Fibroblast of skin of left quadriceps (primary cell): ENCODE results near the gene MFAP3L.

ENCODE experiments used
- DNase-seq, 2 experiments: peaks; one replicate each; pipeline ENCODE4 v3.0.0-alpha.2; 2013; ENCODE audit warnings: low read depth in 2 of 2

The MFAP3L gene

DNA sequence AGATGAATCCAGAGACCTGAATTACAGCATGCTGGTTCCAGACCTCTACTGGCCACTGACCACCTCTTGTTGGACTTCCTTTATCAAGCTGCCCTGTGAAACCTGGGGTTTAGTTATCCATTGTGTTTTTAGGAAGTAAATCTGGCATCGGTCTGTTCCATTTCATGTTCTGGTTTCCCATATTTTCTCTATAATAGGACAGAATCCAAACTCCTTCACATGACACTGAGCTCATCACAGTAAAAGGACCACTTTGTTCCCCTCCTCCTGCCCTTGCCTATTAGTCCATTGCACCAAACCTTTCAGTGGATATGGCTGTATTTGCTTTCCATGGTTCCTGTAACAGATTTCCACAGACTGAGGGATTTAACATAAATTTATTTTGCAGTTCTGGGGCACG, 4.0 kb downstream of the MFAP3L start:
- no peak for DNase-seq

GRCh38 chr4:170017252-170017651, 8.9 kb downstream of the MFAP3L start:
- DNase-seq = no peak

- no peak for DNase-seq
These were observed 10.9 kb downstream of the MFAP3L start for GRCh38 chr4:170015285-170015684.

DNA sequence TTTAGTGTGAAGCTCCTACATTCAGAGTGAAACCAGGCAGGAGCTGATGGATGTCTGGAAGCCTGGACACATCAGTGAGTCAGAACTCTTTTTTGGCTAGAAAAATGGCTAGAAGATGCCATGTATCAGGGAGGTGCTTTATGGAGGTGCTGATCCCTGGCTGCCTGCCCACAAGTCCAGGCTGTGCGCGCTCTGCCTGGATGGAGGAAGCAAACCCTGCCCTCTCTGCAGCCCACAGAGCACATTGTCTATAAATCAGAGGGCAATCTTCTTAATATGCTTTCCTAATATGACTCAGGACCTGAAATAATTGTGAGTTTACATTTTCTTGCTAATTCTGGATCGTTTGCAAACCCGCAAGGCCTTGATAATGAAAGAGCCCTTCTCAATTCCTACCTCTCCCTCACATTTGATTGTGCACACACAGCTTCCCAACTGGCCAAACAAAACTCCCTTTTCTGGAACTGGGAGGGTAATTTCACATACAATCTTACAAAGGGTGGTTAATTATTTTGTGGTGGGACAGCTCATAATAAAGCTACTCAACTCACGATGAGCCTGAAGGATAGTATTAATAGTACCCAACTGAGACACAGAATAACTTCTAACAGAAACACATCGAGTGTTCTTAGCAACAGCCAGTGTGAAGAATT, 11.7 kb downstream of the MFAP3L start:
- peak in 1 of 2 experiments; percentile 34 for DNase-seq

DNA sequence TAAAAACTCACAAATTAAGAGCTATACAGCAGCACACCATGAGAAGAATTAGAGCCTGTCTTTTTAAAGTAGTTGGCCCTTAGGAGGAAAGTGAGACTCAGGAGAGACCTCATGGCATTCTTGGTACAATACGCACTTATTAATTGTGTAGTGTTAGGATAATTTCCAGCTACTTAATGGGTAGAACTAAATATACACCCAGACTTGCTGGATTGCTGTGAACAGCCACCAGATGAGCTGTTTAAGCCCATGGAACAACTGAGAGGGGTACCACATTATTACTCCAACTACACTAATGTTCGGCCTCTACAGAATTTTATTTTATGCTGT, 13.6 kb downstream of the MFAP3L start:
- DNase-seq = no peak

DNA sequence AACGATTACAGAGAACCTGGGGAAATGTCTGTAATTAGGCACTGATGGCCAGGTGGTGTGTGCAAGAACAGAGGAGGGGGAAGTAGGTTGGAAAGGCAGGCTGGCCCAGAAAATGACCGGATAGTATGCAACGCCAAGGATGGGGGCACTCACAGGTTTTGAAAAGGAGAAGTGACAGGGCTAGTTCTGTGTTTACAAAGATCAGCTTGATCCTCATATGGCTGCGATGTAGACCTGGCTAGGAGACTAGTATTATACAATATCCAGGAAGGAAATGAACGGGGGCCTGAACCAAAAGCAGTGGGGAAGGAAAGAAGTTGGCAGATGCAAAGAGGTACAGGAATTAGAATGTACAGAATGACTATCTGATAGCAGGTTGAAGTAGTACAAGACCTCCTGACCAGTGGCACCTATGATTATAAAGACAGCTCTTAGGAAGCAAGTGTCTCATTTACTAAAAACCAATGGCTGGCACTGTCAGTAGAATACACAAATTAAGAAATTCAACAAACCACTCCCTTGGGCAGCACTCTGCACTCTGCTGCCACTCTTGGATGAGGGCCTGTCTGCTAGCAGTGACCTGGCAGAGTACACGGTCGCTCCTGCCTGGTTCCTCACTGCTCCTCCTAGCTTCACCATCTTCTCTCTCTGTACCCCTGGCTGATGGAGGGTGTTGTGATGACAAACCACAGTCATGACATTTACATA, 14.1 kb downstream of the MFAP3L start:
- no peak for DNase-seq

GRCh38 chr4:170009291-170009690, 16.9 kb downstream of the MFAP3L start:
- no peak for DNase-seq

DNA sequence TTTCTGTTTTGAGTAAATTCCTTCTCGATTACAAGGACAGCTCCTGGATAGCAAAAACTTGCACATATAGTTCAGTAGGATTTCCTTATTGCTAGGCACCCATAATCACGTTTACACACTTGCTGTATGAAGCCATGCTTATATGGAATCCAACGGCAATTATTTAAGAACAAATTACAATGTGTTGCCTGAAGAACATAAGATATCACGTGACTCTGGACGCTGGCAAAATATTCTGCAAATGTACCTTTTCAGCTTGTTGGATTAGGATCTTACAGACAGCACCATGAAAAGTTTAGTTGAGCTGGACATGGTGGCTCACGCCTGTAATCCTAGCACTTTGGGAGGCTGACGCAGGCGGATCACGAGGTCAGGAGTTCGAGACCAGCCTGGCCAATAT, 17.4 kb downstream of the MFAP3L start:
- DNase-seq = no peak

DNA sequence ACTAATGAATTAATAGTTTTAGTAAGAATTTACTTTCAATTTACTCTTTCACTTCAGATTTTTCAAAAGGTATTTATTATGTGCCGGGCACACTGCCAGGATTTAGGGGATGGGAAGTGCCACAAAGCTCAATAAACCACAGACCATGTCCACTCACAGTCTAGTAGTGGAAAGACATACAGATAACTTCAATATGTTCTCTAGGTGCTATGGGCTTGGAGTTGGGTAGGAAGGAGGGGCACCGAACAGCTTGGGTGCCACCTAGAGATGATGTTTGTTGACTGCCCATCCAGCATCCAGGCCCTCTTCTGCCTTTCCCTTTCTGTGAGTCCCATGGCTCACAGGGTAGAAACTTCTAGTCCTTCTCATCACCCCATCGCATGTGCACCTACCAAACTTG, 17.8 kb downstream of the MFAP3L start:
- no peak for DNase-seq

- no peak for DNase-seq
These were observed 19.1 kb downstream of the MFAP3L start for GRCh38 chr4:170007113-170007512.

- no peak for DNase-seq
These were observed 20.7 kb downstream of the MFAP3L start for GRCh38 chr4:170005472-170005871.

GRCh38 chr4:170004651-170005295, 21.4 kb downstream of the MFAP3L start:
- no peak for DNase-seq

- no peak for DNase-seq
These were observed 22.8 kb downstream of the MFAP3L start for GRCh38 chr4:170003071-170004070.

DNA sequence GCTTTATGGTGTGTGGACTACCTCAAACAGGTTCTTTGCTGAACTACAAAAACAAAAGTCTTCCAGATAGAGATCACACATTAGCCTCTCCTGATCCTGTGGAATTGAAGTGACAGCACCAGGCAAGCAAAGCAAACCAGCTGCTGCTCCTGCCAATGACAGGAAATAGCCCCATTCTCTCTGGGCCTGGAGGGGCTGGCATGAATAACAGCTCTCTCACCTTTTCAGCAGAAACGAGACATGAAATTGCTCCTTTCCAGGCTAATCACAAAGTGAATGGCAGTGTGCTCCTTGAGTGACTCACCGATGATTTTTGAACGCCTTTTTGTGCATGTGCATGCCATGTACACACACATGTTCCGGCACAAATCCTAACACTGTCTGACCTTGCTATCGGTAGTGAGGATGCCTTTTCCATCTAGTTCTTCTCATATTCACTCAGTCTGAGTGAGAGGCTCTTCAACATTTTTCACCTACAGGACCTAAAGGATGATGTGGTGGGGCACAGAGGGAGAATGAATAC, 24.4 kb downstream of the MFAP3L start:
- DNase-seq = no peak

GRCh38 chr4:170001011-170001744, 25.0 kb downstream of the MFAP3L start:
- DNase-seq = no peak

- DNase-seq = no peak
These were observed 26.3 kb downstream of the MFAP3L start for GRCh38 chr4:169999923-170000322.

DNA sequence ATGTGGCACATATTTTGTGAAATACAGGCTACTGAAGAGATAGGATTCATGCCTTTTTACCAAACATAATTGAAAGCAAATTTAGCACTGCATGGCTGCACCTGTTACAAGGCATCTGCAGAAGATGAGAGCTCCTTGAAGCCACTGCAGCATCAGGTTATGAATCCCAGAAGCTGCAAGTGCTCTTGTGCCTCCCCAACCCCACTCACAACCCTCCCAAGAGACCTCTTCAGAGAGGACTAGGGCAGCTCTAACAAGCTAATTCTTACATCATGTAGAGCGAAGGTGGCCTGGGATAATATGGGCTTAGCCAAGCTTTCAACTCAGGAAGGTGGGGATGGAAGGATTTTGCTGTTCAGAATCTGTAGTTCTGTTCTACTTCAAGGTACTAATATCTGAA, 27.2 kb downstream of the MFAP3L start:
- no peak for DNase-seq

DNA sequence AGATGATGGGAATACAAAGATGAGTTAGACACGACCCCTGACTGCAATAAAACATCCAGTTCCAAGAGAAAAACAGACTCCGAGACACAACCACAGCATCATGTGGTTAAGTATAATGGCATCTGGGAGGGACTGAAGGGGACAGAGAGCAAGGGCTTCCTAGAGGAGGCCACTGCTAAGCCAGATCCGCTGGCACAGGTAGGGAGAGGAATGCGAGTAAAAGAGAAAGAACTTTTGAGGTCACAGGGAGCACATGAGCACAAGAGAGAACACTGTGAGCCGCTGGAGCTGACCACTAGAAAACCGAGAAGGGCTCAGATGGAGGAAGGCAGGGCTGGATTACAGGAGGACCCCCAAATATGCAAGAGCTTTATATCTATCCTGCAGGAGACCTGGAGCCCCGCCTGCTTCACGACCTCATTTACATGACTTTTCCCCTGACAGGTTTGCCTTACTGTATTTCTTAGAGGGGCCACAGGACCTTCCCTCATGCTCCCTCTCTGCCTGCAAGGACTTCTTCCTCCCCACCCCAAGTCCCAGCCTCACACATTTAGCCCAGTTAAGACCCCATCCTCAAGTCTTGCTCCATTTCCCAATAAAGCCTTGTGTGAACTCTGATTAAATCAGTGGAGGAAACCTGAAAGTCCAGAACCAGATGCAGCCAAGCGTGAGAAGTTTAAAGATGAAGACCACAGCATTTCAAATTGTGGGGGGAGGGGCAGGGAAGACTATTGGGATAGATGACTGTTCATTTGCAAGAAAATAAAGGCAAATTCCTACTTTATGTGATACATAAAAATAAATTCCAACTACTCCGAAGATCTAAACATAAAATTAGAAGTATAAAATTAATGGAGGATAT, 29.6 kb downstream of the MFAP3L start:
- no peak for DNase-seq

DNA sequence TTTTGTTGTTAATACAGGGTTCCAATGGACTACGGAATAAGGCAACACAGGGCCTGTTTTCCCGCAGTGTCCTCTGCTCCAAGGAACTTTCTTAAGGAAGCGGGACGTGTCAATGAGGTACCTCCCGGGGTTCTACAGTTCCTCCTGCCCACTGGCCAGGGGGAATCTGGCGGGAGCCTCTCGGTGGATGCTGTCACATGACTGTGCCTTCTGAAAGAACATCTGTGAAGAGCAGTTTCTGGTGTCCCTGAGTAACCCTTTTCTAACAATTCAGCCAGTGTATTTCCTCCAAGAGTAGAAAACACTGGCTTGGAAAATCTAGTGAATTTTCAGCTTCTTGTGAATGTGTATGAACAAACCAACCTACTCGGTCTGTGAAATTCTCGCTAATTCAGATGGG, 32.7 kb downstream of the MFAP3L start:
- no peak for DNase-seq

DNA sequence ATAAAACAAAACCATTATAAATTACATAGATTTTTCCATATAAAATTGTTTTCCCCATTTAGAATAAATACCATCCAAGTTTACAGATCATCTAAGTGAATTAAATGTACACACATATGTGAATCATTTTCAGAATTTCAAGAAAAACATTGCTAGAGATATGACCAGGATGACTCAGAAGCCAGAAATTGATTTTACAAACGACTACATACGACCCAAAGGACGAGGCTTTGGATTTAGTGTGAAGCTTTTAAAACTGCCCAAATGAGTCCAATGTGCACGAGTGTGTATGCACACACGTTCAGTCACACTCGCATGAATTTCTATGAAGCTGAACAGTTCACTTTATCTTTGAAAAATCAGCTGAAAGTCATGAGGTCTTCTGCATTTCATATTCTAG, 37.9 kb downstream of the MFAP3L start:
- DNase-seq = no peak
